Measurements from ENCODE around the gene WDTC1. TPM values are rescaled to one million over a fixed set of nuclear protein-coding genes. Genes with fewer than 3 reads are reported as not detected.

Gene WDTC1
- total and polyA plus RNA-seq, 9 of the 15 experiments (the other 6 are each of a cell fraction or from before 2014, with no cell fraction given), result 0.18 to 32.3 (median 8.8) TPM

GRCh38 chr1:27357281-27358037 is 123.0 kb downstream of the WDTC1 start (continued):
- TF ChIP-seq CREBBP (IDR thresholded peaks at IDR 0.05; ENCODE audit: low read depth, low read length), result no peak
- TF ChIP-seq NR2F6 (CRISPR knock-in tag; IDR thresholded peaks at IDR 0.05), result 0 out of 2 replicates have a peak, but pooled peaks have one; percentile 50
- no peak for TF ChIP-seq HEY1 (CRISPR knock-in tag; IDR thresholded peaks at IDR 0.05; ENCODE audit: borderline replicate concordance)
- TF ChIP-seq TEAD1 (CRISPR knock-in tag; IDR thresholded peaks at IDR 0.05), result peak in 1 of 2 experiments; percentile 54; a peak in 1 of 4 replicates
- no peak for TF ChIP-seq ELF1 (tag; IDR thresholded peaks at IDR 0.05)
- TF ChIP-seq NFYB (IDR thresholded peaks at IDR 0.05; ENCODE audit: extremely low read depth, insufficient read length), result no peak
- TF ChIP-seq CXXC5 (CRISPR knock-in tag; IDR thresholded peaks at IDR 0.05), result peak; percentile 51; the same call in 1 of the 2 replicates
- no peak for TF ChIP-seq MCM2 (IDR thresholded peaks at IDR 0.05; ENCODE audit: low read depth)
- TF ChIP-seq EGR1 (conservative IDR thresholded peaks at IDR 0.05), result peak; percentile 86
- TF ChIP-seq IRF1 (CRISPR knock-in tag; IDR thresholded peaks at IDR 0.05; ENCODE audit: borderline replicate concordance), result no peak
- no peak for TF ChIP-seq ZNF445 (CRISPR knock-in tag; IDR thresholded peaks at IDR 0.05; ENCODE audit: low read depth)
- TF ChIP-seq RBM14 (IDR thresholded peaks at IDR 0.05; ENCODE audit: borderline replicate concordance, insufficient read depth, low read depth, low read length), result no peak
- TF ChIP-seq PKNOX1 (IDR thresholded peaks at IDR 0.05), result no peak
- TF ChIP-seq SP2 (IDR thresholded peaks at IDR 0.05; ENCODE audit: extremely low read depth, low read depth, low read length, poor library complexity, severe bottlenecking), result no peak
- no peak for TF ChIP-seq CREB5 (CRISPR knock-in tag; IDR thresholded peaks at IDR 0.05)
- TF ChIP-seq MAX (CRISPR knock-in tag; IDR thresholded peaks at IDR 0.05), result peak; percentile 71; the same call in 1 of the 2 replicates
- TF ChIP-seq MEF2A (IDR thresholded peaks at IDR 0.05; ENCODE audit: control insufficient read depth, low read depth, low read length), result no peak
- no peak for TF ChIP-seq SUPT5H (IDR thresholded peaks at IDR 0.05)
- no peak for TF ChIP-seq ZNF146 (CRISPR knock-in tag; IDR thresholded peaks at IDR 0.05; ENCODE audit: unreplicated experiment)
- no peak for TF ChIP-seq PHF21A (IDR thresholded peaks at IDR 0.05; ENCODE audit: borderline replicate concordance, low read depth)
- no peak for TF ChIP-seq MAFG (tag; conservative IDR thresholded peaks at IDR 0.05)
- no peak for TF ChIP-seq KLF1 (tag; IDR thresholded peaks at IDR 0.05)
- peak; percentile 78; the same call in 1 of the 2 replicates for TF ChIP-seq TFAP4 (CRISPR knock-in tag; IDR thresholded peaks at IDR 0.05; ENCODE audit: borderline replicate concordance)

Measured in K562 (cell line).